Natural killer cell (primary cell): Measurements from ENCODE around the gene USP10. TPM values are rescaled to one million over a fixed set of nuclear protein-coding genes. Genes with fewer than 3 reads are reported as not detected.

Source experiments
- ATAC-seq, 3 donors: fragments of 150-1000 bp in 2 of 3; fragments of 200-7000 bp in 1 of 3; cut with Tn5 transposase; 1 replicate in 1 of 3; 2 replicates in 2 of 3; pipeline ENCODE4 v1.10.0; 2021; ENCODE audit warnings: mild to moderate bottlenecking in 2 of 3, moderate library complexity in 2 of 3
- DNase-seq, 2 donors: peaks; one replicate each; pipeline versions ENCODE4 v3.0.0 to v3.0.0-alpha.2; 2013 to 2021; ENCODE audit warnings: mixed read lengths in 1 of 2
- H3K27ac ChIP-seq: one replicate; pipeline ENCODE4 v1.5.1; 2013; ENCODE audit warnings: mild to moderate bottlenecking, low read length
- H3K27me3 ChIP-seq: one replicate; pipeline ENCODE4 v1.6.1; 2013; ENCODE audit warnings: low read length; ENCODE audit not compliant: control insufficient read depth, insufficient read depth
- H3K36me3 ChIP-seq: one replicate; pipeline ENCODE4 v1.6.1; 2013; ENCODE audit warnings: low read length; ENCODE audit not compliant: control insufficient read depth, insufficient read depth
- H3K4me1 ChIP-seq: one replicate; pipeline ENCODE4 v1.6.1; 2013; ENCODE audit warnings: low read length; ENCODE audit not compliant: control insufficient read depth, insufficient read depth
- H3K4me3 ChIP-seq: one replicate; pipeline ENCODE4 v1.5.1; 2013; ENCODE audit warnings: low read length
- H3K9me3 ChIP-seq: one replicate; pipeline ENCODE4 v1.6.1; 2013; ENCODE audit warnings: low read length; ENCODE audit not compliant: control insufficient read depth, insufficient read depth
- H3K27ac Mint-ChIP-seq, 2 donors: one replicate each; pipeline ENCODE4 v1.8.0; 2022; ENCODE audit warnings: mild to moderate bottlenecking in 2 of 2, mixed read lengths in 2 of 2, moderate library complexity in 1 of 2
- H3K27me3 Mint-ChIP-seq, 2 donors: one replicate each; pipeline ENCODE4 v1.8.0; 2022; ENCODE audit warnings: low read depth in 2 of 2, mixed read lengths in 2 of 2
- H3K36me3 Mint-ChIP-seq: one replicate; pipeline ENCODE4 v1.8.0; 2022; ENCODE audit warnings: mixed read lengths
- H3K4me1 Mint-ChIP-seq, 2 donors: one replicate each; pipeline ENCODE4 v1.8.0; 2022; ENCODE audit warnings: mixed read lengths in 2 of 2
- H3K4me3 Mint-ChIP-seq: one replicate; pipeline ENCODE4 v1.8.0; 2022; ENCODE audit warnings: mild to moderate bottlenecking, moderate library complexity, mixed read lengths
- H3K9me3 Mint-ChIP-seq, 2 donors: one replicate each; pipeline ENCODE4 v1.8.0; 2022; ENCODE audit warnings: mixed read lengths in 2 of 2
- CTCF ChIP-seq: fragments of 200-600 bp; IDR thresholded peaks from one replicate; pipeline ENCODE4 v1.8.0; 2022; ENCODE audit warnings: antibody characterized with exemption
- WGBS: methylation state at CpG from one replicate; pipeline ENCODE4 v1.1.7; 2013; ENCODE audit warnings: missing lambda C conversion rate; ENCODE audit not compliant: insufficient coverage; 5-methylcytosine and 5-hydroxymethylcytosine counted together
- intact Hi-C: fragments of 100-400 bp; cut with micrococcal nuclease; formaldehyde crosslinking; loops from one replicate; pipeline ENCODE4 v1.14.2; 2022
- total RNA-seq, 4 donors: library from RNA; stranded (reverse); fragments of 120-200 nt in 1 of 4; gene quantifications; one replicate each; pipeline versions ENCODE4 v1.2.3 to v1.2.4, GENCODE V29; 2013 to 2022

The USP10 gene
- total RNA-seq, 3 donors from 2014 or later (not counting 1 experiment from before 2014, with no cell fraction given), result 78.4 to 103 (median 100) TPM

- Mint-ChIP-seq H3K27ac (peak overlapping the region; percentile 34 to 35), H3K9me3 (no peaks in the 10 kb centered on the region), H3K4me1 (peaks cover 37% of the 10 kb centered on the region in 2 donors), H3K4me3 (no peak overlapping the region), H3K36me3 (no peaks in the 10 kb centered on the region), H3K27me3 (no peaks in the 10 kb centered on the region)
- no peak for TF ChIP-seq CTCF
- Histone ChIP-seq H3K4me3 (no peak overlapping the region), H3K27ac (no peak overlapping the region), H3K27me3 (no peaks in the 10 kb centered on the region), H3K9me3 (no peaks in the 10 kb centered on the region), H3K4me1 (peaks cover 10% of the 10 kb centered on the region), H3K36me3 (no peaks in the 10 kb centered on the region)
- no peak for ATAC-seq
- 78% methylated on average over 10 of the region's 10 CpGs for WGBS
- DNase-seq, result no peak
- intact Hi-C loops, result no loop called here
Measured at GRCh38 chr16:84703681-84704080, 3.9 kb downstream of the USP10 start.

- 100% methylated on average over 1 of the region's 2 CpGs for WGBS
- H3K36me3 Mint-ChIP-seq, result no peaks in the 10 kb centered on the region
- H3K4me1 ChIP-seq, result peaks cover 7% of the 10 kb centered on the region
- no peaks in the 10 kb centered on the region for H3K27me3 Mint-ChIP-seq
- no peak overlapping the region for H3K27ac ChIP-seq
- ATAC-seq (no peak), DNase-seq (no peak)
- no peaks in the 10 kb centered on the region for H3K36me3 ChIP-seq
- no peak for TF ChIP-seq CTCF
- no peak overlapping the region for H3K4me3 Mint-ChIP-seq
- no peaks in the 10 kb centered on the region for H3K27me3 ChIP-seq
- intact Hi-C loops, result no loop called here
- H3K4me1 Mint-ChIP-seq, result peaks cover 43% of the 10 kb centered on the region in 2 donors
- H3K9me3 ChIP-seq, result no peaks in the 10 kb centered on the region
- no peak overlapping the region for H3K4me3 ChIP-seq
- peak overlapping the region in 1 of 2 donors; percentile 35 for H3K27ac Mint-ChIP-seq
- H3K9me3 Mint-ChIP-seq, result no peaks in the 10 kb centered on the region
Measured at GRCh38 chr16:84704253-84704652, 4.5 kb downstream of the USP10 start.

GRCh38 chr16:84706856-84707255 lies 7.1 kb downstream of the USP10 start:
- Mint-ChIP-seq H3K36me3 (no peaks in the 10 kb centered on the region), H3K27me3 (no peaks in the 10 kb centered on the region), H3K27ac (no peak overlapping the region), H3K4me3 (no peak overlapping the region), H3K4me1 (peaks cover 54 to 65% of the 10 kb centered on the region in 2 donors), H3K9me3 (no peaks in the 10 kb centered on the region)
- no peak for ATAC-seq
- Histone ChIP-seq H3K9me3 (no peaks in the 10 kb centered on the region), H3K4me3 (no peak overlapping the region), H3K27me3 (no peaks in the 10 kb centered on the region), H3K36me3 (no peaks in the 10 kb centered on the region), H3K4me1 (no peaks in the 10 kb centered on the region), H3K27ac (no peak overlapping the region)
- DNase-seq, result no peak
- intact Hi-C loops, result no loop called here
- WGBS, result no CpG with 5 or more reads among the region's 1 CpG
- no peak for TF ChIP-seq CTCF

- ATAC-seq, result no peak
- no peaks in the 10 kb centered on the region for H3K27me3 Mint-ChIP-seq
- H3K4me3 Mint-ChIP-seq, result no peak overlapping the region
- Histone ChIP-seq H3K36me3 (no peaks in the 10 kb centered on the region), H3K27ac (no peak overlapping the region), H3K4me3 (no peak overlapping the region), H3K4me1 (peaks cover 14% of the 10 kb centered on the region), H3K27me3 (no peaks in the 10 kb centered on the region), H3K9me3 (no peaks in the 10 kb centered on the region)
- no peaks in the 10 kb centered on the region for H3K9me3 Mint-ChIP-seq
- TF ChIP-seq CTCF, result no peak
- no peaks in the 10 kb centered on the region for H3K36me3 Mint-ChIP-seq
- intact Hi-C loops, result no loop called here
- DNase-seq, result no peak
- WGBS, result 93% methylated on average over 10 of the region's 10 CpGs
- no peak overlapping the region for H3K27ac Mint-ChIP-seq
- peaks cover 66 to 70% of the 10 kb centered on the region in 2 donors for H3K4me1 Mint-ChIP-seq
Measured at GRCh38 chr16:84709609-84710008, 9.8 kb downstream of the USP10 start.
